HG02763 (cell line): Measurements from ENCODE around the gene ADISSP.

Experiments used
- ATAC-seq: cut with Tn5 transposase; IDR thresholded peaks from one replicate; pipeline ENCODE4 v1.9.1; 2021; ENCODE audit warnings: mild to moderate bottlenecking, moderate library complexity; ENCODE audit not compliant: unreplicated experiment

ADISSP gene

GRCh38 chr20:3781153-3781910, 13.8 kb upstream of the ADISSP start, which contains the start of gene SPEF1:
SPEF1 (minus strand) TSS chr20:3781448; CDS start chr20:3781287, 161 bp downstream.
- ATAC-seq, result no peak

GRCh38 chr20:3778976-3779375, 11.4 kb upstream of the ADISSP start:
- no peak for ATAC-seq

GRCh38 chr20:3777716-3778629, 10.4 kb upstream of the ADISSP start:
- no peak for ATAC-seq

GRCh38 chr20:3777381-3777715, 9.8 kb upstream of the ADISSP start:
- no peak for ATAC-seq

- no peak for ATAC-seq
Observed at GRCh38 chr20:3775457-3776108, 8.0 kb upstream of the ADISSP start.

- no peak for ATAC-seq
Observed at GRCh38 chr20:3771552-3772058, 4.1 kb upstream of the ADISSP start.

GRCh38 chr20:3768342-3769130, 983 bp upstream of the ADISSP start:
- ATAC-seq, result peak; percentile 43

GRCh38 chr20:3767110-3767426, 485 bp downstream of the ADISSP start:
- no peak for ATAC-seq

GRCh38 chr20:3766422-3767109, 987 bp downstream of the ADISSP start:
- no peak for ATAC-seq

GRCh38 chr20:3765171-3765882, 2.2 kb downstream of the ADISSP start:
- ATAC-seq, result no peak

- ATAC-seq, result no peak
Observed at GRCh38 chr20:3764659-3765058, 2.9 kb downstream of the ADISSP start.

- ATAC-seq, result no peak
Observed at GRCh38 chr20:3763671-3764601, 3.6 kb downstream of the ADISSP start.

GRCh38 chr20:3760655-3761348, 6.8 kb downstream of the ADISSP start:
- ATAC-seq, result no peak

GRCh38 chr20:3759884-3760283, 7.7 kb downstream of the ADISSP start:
- ATAC-seq, result no peak

GRCh38 chr20:3759316-3759823, 8.2 kb downstream of the ADISSP start:
- ATAC-seq, result no peak

GRCh38 chr20:3758566-3758965, 9.0 kb downstream of the ADISSP start:
- no peak for ATAC-seq

GRCh38 chr20:3757268-3757667, 10.3 kb downstream of the ADISSP start:
- no peak for ATAC-seq
